ENCODE data around the gene TBCA. TPM values are rescaled to one million over a fixed set of nuclear protein-coding genes. Genes with fewer than 3 reads are reported as not detected.

Gene TBCA
- total and polyA plus RNA-seq, 2 experiments from 2014 or later: 117 to 814 TPM

DNA sequence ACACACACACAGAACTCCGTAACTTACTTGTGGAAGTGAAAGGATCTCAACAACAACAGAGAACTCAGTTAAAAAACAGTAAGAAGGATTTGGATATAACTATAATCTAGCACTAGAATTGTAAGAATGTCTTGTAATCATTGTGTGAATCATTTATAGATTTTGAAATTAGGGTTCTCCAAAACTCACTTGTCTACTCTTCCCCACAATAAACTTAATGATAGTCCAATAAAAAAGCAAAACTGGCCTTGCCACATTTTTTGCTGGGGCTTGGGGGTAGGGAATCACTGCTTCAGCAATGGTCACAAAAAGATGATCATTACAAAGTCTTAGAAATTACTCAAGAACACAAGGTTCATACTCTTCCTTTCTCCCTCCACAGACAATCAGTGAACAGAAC lies 8.8 kb downstream of the TBCA start (continued):
- TF ChIP-seq, protein P1, sequence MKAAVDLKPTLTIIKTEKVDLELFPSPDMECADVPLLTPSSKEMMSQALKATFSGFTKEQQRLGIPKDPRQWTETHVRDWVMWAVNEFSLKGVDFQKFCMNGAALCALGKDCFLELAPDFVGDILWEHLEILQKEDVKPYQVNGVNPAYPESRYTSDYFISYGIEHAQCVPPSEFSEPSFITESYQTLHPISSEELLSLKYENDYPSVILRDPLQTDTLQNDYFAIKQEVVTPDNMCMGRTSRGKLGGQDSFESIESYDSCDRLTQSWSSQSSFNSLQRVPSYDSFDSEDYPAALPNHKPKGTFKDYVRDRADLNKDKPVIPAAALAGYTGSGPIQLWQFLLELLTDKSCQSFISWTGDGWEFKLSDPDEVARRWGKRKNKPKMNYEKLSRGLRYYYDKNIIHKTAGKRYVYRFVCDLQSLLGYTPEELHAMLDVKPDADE (IDR thresholded peaks at IDR 0.05): no peak
- TF ChIP-seq POLR2AphosphoS5 (IDR thresholded peaks at IDR 0.05; ENCODE audit: low read depth) (no peak), EZH2 (IDR thresholded peaks at IDR 0.05; ENCODE audit: low read depth, unreplicated experiment) (no peak), ZNF331 (CRISPR knock-in tag; IDR thresholded peaks at IDR 0.05; ENCODE audit: low read depth) (no peak)

DNA sequence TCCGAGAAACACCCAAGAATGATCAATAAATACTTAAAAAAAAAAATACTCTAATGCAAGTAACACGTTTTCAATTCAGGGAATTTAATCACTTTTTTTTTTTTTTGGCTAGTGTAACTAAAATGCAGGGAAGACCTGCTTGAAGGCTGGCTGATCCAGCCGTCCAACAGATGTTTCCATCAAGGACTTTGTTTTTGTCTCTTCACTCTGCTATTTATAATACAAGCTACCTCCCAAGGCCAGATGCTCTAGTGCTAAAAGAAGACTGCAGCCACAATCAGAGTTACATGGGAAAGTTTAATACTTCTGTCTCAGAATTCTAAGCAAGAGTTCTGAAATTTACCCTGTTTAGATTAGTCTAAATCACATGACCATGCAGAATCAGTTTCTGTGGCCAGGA lies 14.5 kb downstream of the TBCA start:
- Mint-ChIP-seq H3K27me3 (ENCODE audit: insufficient read depth, low read depth, poor library complexity) (peaks cover 2% of the 10 kb centered on the region), H3K36me3 (ENCODE audit: low read depth) (peaks cover 79% of the 10 kb centered on the region), H3K9me3 (peaks cover 36% of the 10 kb centered on the region), H3K27ac (no peak overlapping the region), H3K4me3 (no peak overlapping the region), H3K4me1 (peaks cover 24% of the 10 kb centered on the region)
- Histone ChIP-seq H3K4me2 (no peak overlapping the region), H3K9me2 (ENCODE audit: insufficient read depth) (no peaks in the 10 kb centered on the region), H2AFZ (no peak overlapping the region), H3K27ac (ENCODE audit: low read depth) (no peak overlapping the region), H4K20me1 (replicated peaks; ENCODE audit: insufficient read depth) (peaks cover 45% of the 10 kb centered on the region), H3K27me3 (ENCODE audit: insufficient read depth) (no peaks in the 10 kb centered on the region), H3K4me1 (ENCODE audit: insufficient read depth) (peaks cover 30% of the 10 kb centered on the region), H3F3A (replicated peaks; ENCODE audit: low read depth) (no peaks in the 10 kb centered on the region), H3K4me3 (no peak overlapping the region), H3K79me2 (replicated peaks; ENCODE audit: insufficient read depth) (peaks cover 94% of the 10 kb centered on the region), H3K36me3 (ENCODE audit: insufficient read depth) (no peaks in the 10 kb centered on the region)
- ATAC-seq (no peak), DNase-seq (ENCODE audit: low spot score) (no peak)
- TF ChIP-seq CREB1 (CRISPR knock-in tag; IDR thresholded peaks at IDR 0.05; ENCODE audit: low read depth): no peak

DNA sequence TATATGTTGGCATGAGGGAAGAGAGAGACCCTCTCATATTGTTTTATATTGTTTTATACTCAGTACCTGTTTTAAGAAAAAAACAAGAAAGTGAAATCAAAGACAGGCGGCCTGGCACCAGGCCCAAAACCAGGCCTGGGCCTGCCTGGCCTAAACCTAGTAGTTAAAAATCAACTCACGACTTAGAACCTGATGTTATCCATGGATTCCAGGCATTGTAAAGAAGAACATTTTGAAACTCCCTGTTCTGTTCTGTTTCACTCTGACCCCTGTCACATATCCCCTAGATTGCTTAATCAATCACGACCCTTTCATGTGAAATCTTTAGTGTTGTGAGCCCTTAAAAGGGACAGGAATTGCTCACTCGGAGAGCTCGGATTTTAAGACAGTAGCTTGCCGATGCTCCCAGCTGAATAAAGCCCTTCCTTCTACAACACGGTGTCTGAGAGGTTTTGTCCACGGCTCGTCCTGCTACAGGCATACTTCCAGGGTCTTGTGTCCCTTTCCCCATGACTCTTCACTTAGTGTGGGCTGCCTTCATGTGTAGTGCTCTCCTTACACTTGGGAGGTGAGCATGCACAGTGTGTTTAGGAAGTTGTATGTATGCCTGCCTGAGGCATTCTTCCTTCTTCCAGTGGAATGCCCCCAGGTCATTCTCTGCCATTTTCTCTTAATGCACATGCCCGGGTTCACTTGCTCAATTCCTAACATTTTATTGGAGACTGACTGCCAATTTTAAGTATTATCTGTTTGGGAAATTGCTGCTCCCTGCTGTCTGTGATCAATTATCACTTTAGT lies 17.8 kb downstream of the TBCA start:
- Histone ChIP-seq H3K4me2 (no peak overlapping the region), H4K20me1 (replicated peaks; ENCODE audit: insufficient read depth) (peaks cover 51% of the 10 kb centered on the region), H3K4me1 (ENCODE audit: insufficient read depth) (peaks cover 34% of the 10 kb centered on the region), H3K36me3 (ENCODE audit: insufficient read depth) (no peaks in the 10 kb centered on the region), H3K27ac (ENCODE audit: low read depth) (0 out of 2 replicates have a peak overlapping the region, but pooled peaks have one; percentile 12), H3F3A (replicated peaks; ENCODE audit: low read depth) (no peaks in the 10 kb centered on the region), H2AFZ (no peak overlapping the region), H3K79me2 (replicated peaks; ENCODE audit: insufficient read depth) (peaks cover 94% of the 10 kb centered on the region), H3K9me2 (ENCODE audit: insufficient read depth) (peaks cover 5% of the 10 kb centered on the region; the same call in 1 of the 2 replicates), H3K4me3 (no peak overlapping the region), H3K27me3 (ENCODE audit: insufficient read depth) (no peaks in the 10 kb centered on the region)
- Mint-ChIP-seq H3K27me3 (ENCODE audit: insufficient read depth, low read depth, poor library complexity) (peaks cover 6% of the 10 kb centered on the region), H3K4me3 (no peak overlapping the region), H3K4me1 (peaks cover 36% of the 10 kb centered on the region), H3K36me3 (ENCODE audit: low read depth) (peaks cover 63% of the 10 kb centered on the region), H3K9me3 (peaks cover 32% of the 10 kb centered on the region), H3K27ac (no peak overlapping the region)
- ATAC-seq: no peak
- no peak for DNase-seq (ENCODE audit: low spot score)
- TF ChIP-seq, protein P2, sequence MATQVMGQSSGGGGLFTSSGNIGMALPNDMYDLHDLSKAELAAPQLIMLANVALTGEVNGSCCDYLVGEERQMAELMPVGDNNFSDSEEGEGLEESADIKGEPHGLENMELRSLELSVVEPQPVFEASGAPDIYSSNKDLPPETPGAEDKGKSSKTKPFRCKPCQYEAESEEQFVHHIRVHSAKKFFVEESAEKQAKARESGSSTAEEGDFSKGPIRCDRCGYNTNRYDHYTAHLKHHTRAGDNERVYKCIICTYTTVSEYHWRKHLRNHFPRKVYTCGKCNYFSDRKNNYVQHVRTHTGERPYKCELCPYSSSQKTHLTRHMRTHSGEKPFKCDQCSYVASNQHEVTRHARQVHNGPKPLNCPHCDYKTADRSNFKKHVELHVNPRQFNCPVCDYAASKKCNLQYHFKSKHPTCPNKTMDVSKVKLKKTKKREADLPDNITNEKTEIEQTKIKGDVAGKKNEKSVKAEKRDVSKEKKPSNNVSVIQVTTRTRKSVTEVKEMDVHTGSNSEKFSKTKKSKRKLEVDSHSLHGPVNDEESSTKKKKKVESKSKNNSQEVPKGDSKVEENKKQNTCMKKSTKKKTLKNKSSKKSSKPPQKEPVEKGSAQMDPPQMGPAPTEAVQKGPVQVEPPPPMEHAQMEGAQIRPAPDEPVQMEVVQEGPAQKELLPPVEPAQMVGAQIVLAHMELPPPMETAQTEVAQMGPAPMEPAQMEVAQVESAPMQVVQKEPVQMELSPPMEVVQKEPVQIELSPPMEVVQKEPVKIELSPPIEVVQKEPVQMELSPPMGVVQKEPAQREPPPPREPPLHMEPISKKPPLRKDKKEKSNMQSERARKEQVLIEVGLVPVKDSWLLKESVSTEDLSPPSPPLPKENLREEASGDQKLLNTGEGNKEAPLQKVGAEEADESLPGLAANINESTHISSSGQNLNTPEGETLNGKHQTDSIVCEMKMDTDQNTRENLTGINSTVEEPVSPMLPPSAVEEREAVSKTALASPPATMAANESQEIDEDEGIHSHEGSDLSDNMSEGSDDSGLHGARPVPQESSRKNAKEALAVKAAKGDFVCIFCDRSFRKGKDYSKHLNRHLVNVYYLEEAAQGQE (IDR thresholded peaks at IDR 0.05; ENCODE audit: unreplicated experiment): no peak
- TF ChIP-seq POLR2AphosphoS5 (IDR thresholded peaks at IDR 0.05; ENCODE audit: low read depth) (no peak), NANOG (IDR thresholded peaks at IDR 0.05; ENCODE audit: borderline replicate concordance) (no peak), EZH2phosphoT487 (IDR thresholded peaks at IDR 0.05; ENCODE audit: unreplicated experiment) (no peak), JUNB (IDR thresholded peaks at IDR 0.05; ENCODE audit: unreplicated experiment) (no peak), CREB1 (CRISPR knock-in tag; IDR thresholded peaks at IDR 0.05; ENCODE audit: low read depth) (no peak)
- TF ChIP-seq, protein P3, sequence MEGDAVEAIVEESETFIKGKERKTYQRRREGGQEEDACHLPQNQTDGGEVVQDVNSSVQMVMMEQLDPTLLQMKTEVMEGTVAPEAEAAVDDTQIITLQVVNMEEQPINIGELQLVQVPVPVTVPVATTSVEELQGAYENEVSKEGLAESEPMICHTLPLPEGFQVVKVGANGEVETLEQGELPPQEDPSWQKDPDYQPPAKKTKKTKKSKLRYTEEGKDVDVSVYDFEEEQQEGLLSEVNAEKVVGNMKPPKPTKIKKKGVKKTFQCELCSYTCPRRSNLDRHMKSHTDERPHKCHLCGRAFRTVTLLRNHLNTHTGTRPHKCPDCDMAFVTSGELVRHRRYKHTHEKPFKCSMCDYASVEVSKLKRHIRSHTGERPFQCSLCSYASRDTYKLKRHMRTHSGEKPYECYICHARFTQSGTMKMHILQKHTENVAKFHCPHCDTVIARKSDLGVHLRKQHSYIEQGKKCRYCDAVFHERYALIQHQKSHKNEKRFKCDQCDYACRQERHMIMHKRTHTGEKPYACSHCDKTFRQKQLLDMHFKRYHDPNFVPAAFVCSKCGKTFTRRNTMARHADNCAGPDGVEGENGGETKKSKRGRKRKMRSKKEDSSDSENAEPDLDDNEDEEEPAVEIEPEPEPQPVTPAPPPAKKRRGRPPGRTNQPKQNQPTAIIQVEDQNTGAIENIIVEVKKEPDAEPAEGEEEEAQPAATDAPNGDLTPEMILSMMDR (conservative IDR thresholded peaks at IDR 0.05; ENCODE audit: low read depth in 2 of 2): no peak
